Natural killer cell treated with Interleukin-12 subunit alpha and Interleukin-12 subunit beta and Interleukin-15 and Interleukin-18, amount 100 ng/mL, for 72 hours (primary cell): ENCODE measurements around the gene DDO. TPM values are rescaled to one million over a fixed set of nuclear protein-coding genes. Genes with fewer than 3 reads are reported as not detected.
A peak's percentile ranks its signal among the peaks of the same experiment; 100 is the strongest.
"Not testable (repeated sequence)": the region's sequence is repeated elsewhere in the genome, so short reads cannot be mapped to it uniquely, and the experiment has no call there.

Experiments
- ATAC-seq, 2 donors: fragments of 150-1000 bp; cut with Tn5 transposase in 1 of 2; sonication (Bioruptor Pico), chemical (Tn5 transposase) in 1 of 2; 2 replicates each; pipeline ENCODE4 v1.10.0; 2021
- DNase-seq: peaks from one replicate; pipeline ENCODE4 v3.0.0; 2022; ENCODE audit warnings: low spot score
- H3K27ac Mint-ChIP-seq, 2 donors: 1 replicate in 1 of 2; 2 replicates in 1 of 2; pipeline ENCODE4 v1.8.0; 2022; ENCODE audit warnings: mixed read lengths in 2 of 2, mild to moderate bottlenecking in 1 of 2, moderate library complexity in 1 of 2
- H3K27me3 Mint-ChIP-seq, 2 donors: 1 replicate in 1 of 2; 2 replicates in 1 of 2; pipeline ENCODE4 v1.8.0; 2022; ENCODE audit warnings: mixed read lengths in 2 of 2
- H3K36me3 Mint-ChIP-seq: one replicate; pipeline ENCODE4 v1.8.0; 2022; ENCODE audit warnings: mixed read lengths
- H3K4me1 Mint-ChIP-seq, 2 donors: 1 replicate in 1 of 2; 2 replicates in 1 of 2; pipeline ENCODE4 v1.8.0; 2022; ENCODE audit warnings: low read depth in 2 of 2, mixed read lengths in 2 of 2, mild to moderate bottlenecking in 1 of 2
- H3K4me3 Mint-ChIP-seq: one replicate; pipeline ENCODE4 v1.8.0; 2022; ENCODE audit warnings: mixed read lengths
- H3K9me3 Mint-ChIP-seq: 2 replicates; pipeline ENCODE4 v1.8.0; 2022; ENCODE audit warnings: mixed read lengths
- total RNA-seq, 2 donors: library from RNA; stranded (reverse); gene quantifications; one replicate each; pipeline ENCODE4 v1.2.3, GENCODE V29; 2022

Gene DDO, protein sequence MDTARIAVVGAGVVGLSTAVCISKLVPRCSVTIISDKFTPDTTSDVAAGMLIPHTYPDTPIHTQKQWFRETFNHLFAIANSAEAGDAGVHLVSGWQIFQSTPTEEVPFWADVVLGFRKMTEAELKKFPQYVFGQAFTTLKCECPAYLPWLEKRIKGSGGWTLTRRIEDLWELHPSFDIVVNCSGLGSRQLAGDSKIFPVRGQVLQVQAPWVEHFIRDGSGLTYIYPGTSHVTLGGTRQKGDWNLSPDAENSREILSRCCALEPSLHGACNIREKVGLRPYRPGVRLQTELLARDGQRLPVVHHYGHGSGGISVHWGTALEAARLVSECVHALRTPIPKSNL
- total RNA-seq, result under 1 TPM in 1 of 2 donors, not detected in 1; 0.33 TPM

DNA sequence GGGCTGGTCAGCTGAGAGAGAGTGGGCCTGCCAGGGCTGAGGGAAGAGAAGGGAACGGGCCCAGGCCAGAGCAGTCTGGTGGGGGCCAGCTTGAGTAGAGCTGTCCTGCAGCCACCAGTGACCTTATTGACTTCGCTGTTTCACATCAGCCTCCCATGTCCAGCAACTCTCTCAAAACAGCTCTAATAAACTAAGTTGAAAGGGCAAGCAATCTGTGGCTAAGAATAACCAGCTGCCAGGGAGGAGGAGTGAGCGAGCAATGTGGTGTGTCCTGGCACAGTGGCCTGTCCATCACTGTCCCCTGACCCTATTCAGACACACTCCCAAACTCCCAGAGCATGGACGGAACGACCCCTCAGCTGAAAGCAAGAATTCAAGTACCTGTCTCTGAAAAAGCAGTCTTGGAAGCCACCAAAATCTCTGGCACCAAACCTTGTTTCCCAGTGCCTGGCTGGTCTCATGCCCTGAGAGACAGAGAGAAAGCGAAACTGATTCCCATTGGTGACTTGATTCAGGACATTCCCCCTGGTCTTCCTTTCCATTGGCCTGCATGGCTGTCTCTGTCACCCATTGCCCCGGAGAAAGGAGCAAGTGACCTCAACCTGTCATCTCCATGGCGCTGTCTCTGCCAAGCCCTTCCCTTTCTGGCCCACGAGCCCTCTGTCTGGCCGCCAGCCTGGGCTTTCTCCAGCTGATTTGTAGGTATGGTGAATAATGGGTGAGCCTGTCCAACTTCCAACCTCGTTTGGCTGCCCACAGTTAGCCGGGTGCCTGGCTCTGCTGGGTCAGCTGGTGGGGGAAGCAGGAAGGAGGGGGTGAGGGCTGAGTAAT lies at the start of gene DDO:
TSS of gene DDO (minus strand) at position 490 of the 831 bp plus-strand sequence. CDS start 2,113 bp downstream, outside the sequence.
- ATAC-seq, result peak; percentile 55 to 75
- Mint-ChIP-seq H3K4me1 (peaks cover 16 to 18% of the 10 kb centered on the region in 2 donors), H3K27ac (peak within 1 kb of the TSS in 1 of 2 donors; percentile 56), H3K9me3 (no peaks in the 10 kb centered on the region), H3K4me3 (peak within 1 kb of the TSS; percentile 52), H3K36me3 (no peaks in the 10 kb centered on the region), H3K27me3 (peaks cover 9 to 23% of the 10 kb centered on the region in 2 donors)
- DNase-seq, result no peak

DNA sequence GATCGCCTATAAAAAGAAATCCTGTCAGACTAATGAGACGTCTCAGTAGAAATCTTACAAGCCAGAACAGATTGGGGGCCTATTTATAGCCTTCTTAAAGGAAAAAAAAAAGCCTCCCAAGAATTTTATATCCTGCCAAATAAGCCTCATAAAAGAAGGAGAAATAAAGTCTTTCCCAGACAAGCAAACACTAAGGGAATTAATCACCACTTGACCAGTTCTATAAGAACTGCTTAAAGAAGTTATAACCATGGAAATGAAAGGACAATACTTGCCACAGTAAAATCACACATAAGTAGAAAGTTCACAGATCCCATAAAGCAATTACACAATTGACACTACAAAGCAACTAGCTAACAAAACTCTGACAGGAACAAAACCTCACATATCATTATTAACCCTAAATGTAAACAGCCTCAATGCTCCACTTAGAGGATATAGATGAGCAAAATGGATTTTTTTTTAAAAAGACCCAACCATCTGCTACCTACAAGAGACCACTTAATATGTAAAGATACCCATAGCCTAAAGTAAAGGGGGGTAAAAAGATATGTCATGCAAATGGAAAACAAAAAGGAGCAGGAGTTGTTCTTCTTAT lies 47.6 kb upstream of the DDO start:
- H3K36me3 Mint-ChIP-seq, result peaks cover 19% of the 10 kb centered on the region
- H3K9me3 Mint-ChIP-seq, result peaks cover 5% of the 10 kb centered on the region
- H3K4me3 Mint-ChIP-seq, result no peak overlapping the region
- no peak overlapping the region for H3K27ac Mint-ChIP-seq
- DNase-seq (no peak), ATAC-seq (no peak)
- no peaks in the 10 kb centered on the region for H3K4me1 Mint-ChIP-seq
- H3K27me3 Mint-ChIP-seq, result peaks cover 23 to 38% of the 10 kb centered on the region in 2 donors

DNA sequence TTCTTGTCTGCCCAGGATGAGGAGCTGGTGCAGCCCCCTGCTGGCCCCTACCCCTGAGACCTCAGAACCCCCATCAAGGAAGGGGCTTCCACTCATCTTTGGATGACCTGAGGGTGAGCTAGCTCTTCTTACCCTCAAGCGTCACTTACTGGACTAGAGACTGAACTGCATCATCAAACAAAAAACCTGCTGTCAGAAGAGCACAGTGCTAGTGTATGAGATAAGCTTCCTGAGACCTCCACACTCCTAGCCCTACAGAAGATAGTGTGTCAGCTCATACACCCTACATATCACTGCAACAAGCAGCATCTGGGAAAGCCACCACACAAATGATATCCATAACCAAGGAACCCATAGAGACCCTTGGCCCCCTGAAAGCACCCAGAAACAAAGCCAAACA lies 46.0 kb upstream of the DDO start:
- no peaks in the 10 kb centered on the region for H3K4me1 Mint-ChIP-seq
- peaks cover 5% of the 10 kb centered on the region for H3K9me3 Mint-ChIP-seq
- no peak overlapping the region for H3K27ac Mint-ChIP-seq
- H3K36me3 Mint-ChIP-seq, result peaks cover 19% of the 10 kb centered on the region
- ATAC-seq (no peak), DNase-seq (no peak)
- H3K4me3 Mint-ChIP-seq, result no peak overlapping the region
- H3K27me3 Mint-ChIP-seq, result peaks cover 20 to 30% of the 10 kb centered on the region in 2 donors

DNA sequence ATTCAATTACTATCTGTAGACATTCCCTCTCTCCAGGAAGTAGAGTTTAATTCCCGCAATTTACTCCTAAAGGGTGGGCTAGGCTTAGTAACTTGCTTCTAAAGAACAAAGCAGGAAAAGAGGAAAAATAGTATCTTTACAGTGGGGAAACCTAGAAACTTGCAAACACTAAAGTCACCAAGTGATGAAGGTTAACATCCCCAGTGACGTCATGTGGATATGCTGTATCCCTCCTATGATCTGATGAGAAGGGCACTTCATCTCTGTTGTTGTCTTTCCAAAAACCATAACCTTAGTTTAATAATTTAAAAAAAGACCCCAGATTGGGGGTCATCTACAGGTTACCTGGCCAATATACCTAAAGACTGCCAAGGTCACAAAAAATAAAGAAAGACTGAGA lies 43.8 kb upstream of the DDO start:
- H3K4me3 Mint-ChIP-seq, result no peak overlapping the region
- H3K4me1 Mint-ChIP-seq, result no peaks in the 10 kb centered on the region
- DNase-seq (no peak), ATAC-seq (no peak)
- H3K27me3 Mint-ChIP-seq, result peaks cover 8% of the 10 kb centered on the region in 2 donors
- H3K9me3 Mint-ChIP-seq, result peaks cover 5% of the 10 kb centered on the region
- H3K27ac Mint-ChIP-seq, result no peak overlapping the region
- peaks cover 14% of the 10 kb centered on the region for H3K36me3 Mint-ChIP-seq

DNA sequence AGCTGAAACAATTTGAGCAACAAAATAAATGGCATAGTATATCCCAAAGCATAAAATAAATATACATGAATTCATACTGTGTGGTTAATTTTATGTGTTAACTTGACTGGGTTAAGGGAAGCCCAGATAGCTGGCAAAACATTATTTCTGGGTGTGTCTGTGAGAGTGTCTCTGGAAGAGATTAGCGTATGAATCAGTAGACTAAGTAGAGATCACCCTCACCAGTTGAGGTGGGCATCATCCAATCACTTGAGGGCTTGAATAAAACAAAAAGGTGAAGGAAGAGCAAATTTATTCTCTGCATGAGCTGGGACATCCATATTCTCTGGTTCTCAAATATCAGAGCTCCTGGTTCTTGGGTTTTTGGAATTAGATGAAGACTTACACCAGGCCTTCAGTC lies 43.1 kb upstream of the DDO start:
- Mint-ChIP-seq H3K4me1 (no peaks in the 10 kb centered on the region), H3K27me3 (peaks cover 1 to 4% of the 10 kb centered on the region in 2 donors), H3K4me3 (no peak overlapping the region), H3K27ac (no peak overlapping the region), H3K9me3 (no peaks in the 10 kb centered on the region), H3K36me3 (peaks cover 7% of the 10 kb centered on the region)
- DNase-seq, result no peak
- no peak for ATAC-seq

DNA sequence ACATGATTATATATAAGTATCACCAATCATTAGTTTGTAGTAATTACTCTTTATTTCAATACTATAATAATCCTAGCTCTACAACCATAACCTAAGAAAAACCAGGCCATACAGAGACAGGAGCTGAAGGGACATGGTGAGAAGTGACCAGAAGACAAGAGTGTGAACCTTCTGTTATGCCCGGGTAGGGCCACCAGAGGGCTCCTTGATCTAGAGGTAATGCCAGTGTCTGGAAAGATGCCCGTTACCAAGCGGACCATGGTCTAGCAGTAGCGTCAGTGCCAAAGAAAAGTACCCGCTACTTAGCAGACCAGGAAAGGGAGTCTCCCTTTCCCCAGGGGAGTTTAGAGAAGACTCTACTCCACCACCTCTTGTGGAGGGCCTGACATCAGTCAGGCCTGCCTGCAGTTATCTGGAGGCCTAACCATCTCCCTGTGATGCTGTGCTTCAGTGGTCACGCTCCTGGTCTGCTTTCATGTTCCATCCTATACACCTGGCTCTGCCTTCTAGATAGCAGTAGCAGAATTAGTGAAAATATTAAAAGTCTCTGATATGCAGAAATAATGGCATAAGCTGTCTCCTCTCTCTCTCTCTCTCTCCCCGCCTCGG lies 42.3 kb upstream of the DDO start:
- not testable (repeated sequence) for H3K27me3 Mint-ChIP-seq, H3K36me3 Mint-ChIP-seq, H3K4me3 Mint-ChIP-seq, H3K9me3 Mint-ChIP-seq, H3K4me1 Mint-ChIP-seq, DNase-seq, H3K27ac Mint-ChIP-seq, ATAC-seq

DNA sequence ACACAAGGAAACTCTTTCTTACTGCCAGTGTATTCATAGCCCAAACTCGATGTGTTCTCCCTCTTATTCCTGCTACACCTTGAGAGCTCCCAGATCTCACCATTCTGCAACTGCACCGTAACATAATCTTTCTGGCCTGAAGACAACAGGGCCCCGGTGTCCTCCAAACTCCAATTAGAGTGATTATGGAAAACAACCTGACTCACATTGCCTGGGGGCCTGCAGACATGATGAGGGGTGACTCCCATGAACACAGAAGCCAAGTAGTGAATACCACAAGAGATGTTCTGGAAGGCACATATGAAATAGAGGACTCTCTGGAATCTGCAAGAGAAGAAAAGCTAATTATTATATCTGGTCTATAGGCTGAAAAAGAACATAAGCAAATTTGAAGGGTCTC lies 41.3 kb upstream of the DDO start:
- Mint-ChIP-seq H3K27me3 (peaks cover 4 to 10% of the 10 kb centered on the region in 2 donors), H3K4me1 (no peaks in the 10 kb centered on the region), H3K4me3 (no peak overlapping the region), H3K36me3 (peaks cover 3% of the 10 kb centered on the region), H3K27ac (no peak overlapping the region), H3K9me3 (no peaks in the 10 kb centered on the region)
- DNase-seq (no peak), ATAC-seq (no peak)

DNA sequence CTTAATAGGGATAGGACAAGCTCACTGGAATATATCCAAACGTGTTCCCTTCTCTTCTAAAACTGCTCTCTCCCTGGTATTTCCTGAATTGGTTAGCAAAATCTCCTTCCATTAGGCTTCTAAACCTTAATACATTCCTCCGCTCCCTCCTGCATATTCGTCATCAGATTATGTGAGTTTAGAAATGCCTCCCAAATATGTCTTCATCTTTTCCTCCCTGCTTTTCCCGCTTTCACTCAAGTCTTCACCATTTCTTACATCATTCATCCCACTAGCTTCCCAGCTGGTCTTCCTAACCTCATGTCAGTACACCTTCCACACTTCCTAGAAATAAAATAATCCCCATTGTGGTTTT lies 34.1 kb upstream of the DDO start:
- Mint-ChIP-seq H3K4me1 (no peaks in the 10 kb centered on the region), H3K9me3 (no peaks in the 10 kb centered on the region), H3K36me3 (no peaks in the 10 kb centered on the region), H3K27ac (no peak overlapping the region), H3K4me3 (no peak overlapping the region), H3K27me3 (peaks cover 3 to 29% of the 10 kb centered on the region in 2 donors)
- no peak for DNase-seq
- no peak for ATAC-seq

DNA sequence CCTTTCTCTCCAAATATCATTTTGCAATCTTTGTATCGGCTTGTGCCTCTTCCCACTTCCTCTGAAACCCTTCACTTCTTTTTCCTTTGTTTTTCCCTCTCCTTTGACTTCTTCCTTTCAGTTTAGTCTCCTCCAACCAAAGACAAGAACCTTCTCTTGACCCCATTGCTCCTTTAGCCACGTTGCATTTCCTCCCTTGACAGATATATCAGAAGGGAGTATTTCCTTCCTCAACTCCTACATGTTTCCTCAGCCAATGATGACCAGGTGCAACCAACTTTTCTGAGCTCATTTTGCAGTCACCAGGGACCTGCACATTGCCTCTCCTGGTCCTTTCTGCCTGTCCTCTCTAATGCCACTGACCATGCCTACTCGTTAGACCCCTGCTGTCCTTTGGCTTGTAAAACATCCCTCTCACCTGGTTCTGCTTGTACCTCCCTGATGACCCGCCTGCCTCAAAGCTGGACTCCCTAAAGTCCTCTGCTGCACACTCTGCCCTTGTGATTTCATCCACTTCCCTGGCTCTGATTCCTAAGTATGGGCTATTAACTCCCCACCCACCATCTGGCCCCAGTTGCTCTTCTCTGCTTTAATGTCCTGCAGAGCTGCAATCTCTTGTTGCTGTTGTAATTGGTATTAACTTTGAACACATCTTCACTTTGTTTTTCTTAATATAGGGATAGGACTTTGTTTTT lies 33.6 kb upstream of the DDO start:
- H3K27ac Mint-ChIP-seq, result no peak overlapping the region
- DNase-seq (no peak), ATAC-seq (no peak)
- no peak overlapping the region for H3K4me3 Mint-ChIP-seq
- no peaks in the 10 kb centered on the region for H3K36me3 Mint-ChIP-seq
- H3K27me3 Mint-ChIP-seq, result peaks cover 3 to 29% of the 10 kb centered on the region in 2 donors
- no peaks in the 10 kb centered on the region for H3K9me3 Mint-ChIP-seq
- H3K4me1 Mint-ChIP-seq, result no peaks in the 10 kb centered on the region

DNA sequence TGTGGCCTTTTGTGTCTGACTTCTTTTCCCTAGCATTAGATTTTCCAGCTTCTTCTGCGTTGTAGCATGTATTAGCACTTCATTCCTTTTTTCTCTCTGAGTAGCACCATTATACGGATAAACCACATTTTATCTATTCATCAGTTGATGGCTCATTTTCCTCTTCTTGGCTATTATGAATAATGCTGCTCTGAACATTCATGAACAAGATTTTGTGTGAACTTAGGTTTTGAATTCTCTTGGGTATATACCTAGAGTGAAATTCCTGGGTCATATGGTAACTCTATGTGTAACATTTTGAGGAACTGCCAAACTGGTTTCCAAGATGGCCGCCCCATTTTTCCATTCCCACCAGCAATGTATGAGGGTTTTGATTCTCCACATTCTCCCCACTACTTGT lies 32.4 kb upstream of the DDO start:
- H3K36me3 Mint-ChIP-seq, result no peaks in the 10 kb centered on the region
- H3K27ac Mint-ChIP-seq, result no peak overlapping the region
- peaks cover 3 to 29% of the 10 kb centered on the region in 2 donors for H3K27me3 Mint-ChIP-seq
- no peak overlapping the region for H3K4me3 Mint-ChIP-seq
- no peaks in the 10 kb centered on the region for H3K9me3 Mint-ChIP-seq
- DNase-seq (no peak), ATAC-seq (no peak)
- H3K4me1 Mint-ChIP-seq, result no peaks in the 10 kb centered on the region

DNA sequence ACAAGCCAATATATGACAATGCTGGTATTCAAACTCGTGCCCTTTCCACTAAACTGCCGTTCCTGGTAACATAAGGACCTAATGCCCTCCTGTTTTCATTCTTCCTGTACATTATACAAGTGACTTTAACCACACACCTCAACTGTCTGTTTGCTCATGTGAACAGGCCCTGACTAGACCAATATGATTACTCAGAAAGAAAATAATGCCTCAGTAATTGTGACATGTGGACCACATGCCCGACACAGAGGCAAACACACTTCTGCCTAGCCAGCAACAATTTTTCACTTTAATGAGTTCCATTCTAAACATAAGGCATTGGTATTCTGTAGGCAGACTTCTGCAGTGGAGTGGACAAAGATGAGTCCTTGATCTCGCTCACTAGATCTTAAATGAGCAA lies 31.0 kb upstream of the DDO start:
- ATAC-seq, result no peak
- Mint-ChIP-seq H3K27ac (no peak overlapping the region), H3K4me3 (no peak overlapping the region), H3K36me3 (no peaks in the 10 kb centered on the region), H3K27me3 (peaks cover 3 to 17% of the 10 kb centered on the region in 2 donors), H3K9me3 (no peaks in the 10 kb centered on the region), H3K4me1 (no peaks in the 10 kb centered on the region)
- DNase-seq, result no peak

DNA sequence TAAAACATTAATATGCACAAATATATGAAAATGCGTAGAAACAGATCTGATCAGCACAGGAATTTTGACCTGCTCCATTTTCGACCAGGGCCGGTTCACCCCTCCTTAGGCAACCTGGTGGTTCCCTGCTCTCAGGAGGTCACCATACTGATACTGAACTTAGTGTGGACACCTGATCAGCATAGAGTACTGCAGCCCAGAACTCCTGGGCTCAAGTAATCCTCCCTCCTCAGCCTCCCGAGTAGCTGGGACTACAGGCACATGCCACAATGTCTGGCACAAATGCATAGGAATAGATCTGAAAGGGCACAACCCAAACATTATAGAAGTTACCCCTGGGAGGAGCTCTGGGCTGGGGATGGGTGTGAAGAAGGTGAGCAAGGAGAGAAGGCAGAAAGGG lies 24.7 kb upstream of the DDO start:
- DNase-seq (no peak), ATAC-seq (no peak)
- no peak overlapping the region for H3K27ac Mint-ChIP-seq
- H3K27me3 Mint-ChIP-seq, result peaks cover 4 to 12% of the 10 kb centered on the region in 2 donors
- H3K4me1 Mint-ChIP-seq, result no peaks in the 10 kb centered on the region
- H3K4me3 Mint-ChIP-seq, result no peak overlapping the region
- no peaks in the 10 kb centered on the region for H3K9me3 Mint-ChIP-seq
- H3K36me3 Mint-ChIP-seq, result no peaks in the 10 kb centered on the region

DNA sequence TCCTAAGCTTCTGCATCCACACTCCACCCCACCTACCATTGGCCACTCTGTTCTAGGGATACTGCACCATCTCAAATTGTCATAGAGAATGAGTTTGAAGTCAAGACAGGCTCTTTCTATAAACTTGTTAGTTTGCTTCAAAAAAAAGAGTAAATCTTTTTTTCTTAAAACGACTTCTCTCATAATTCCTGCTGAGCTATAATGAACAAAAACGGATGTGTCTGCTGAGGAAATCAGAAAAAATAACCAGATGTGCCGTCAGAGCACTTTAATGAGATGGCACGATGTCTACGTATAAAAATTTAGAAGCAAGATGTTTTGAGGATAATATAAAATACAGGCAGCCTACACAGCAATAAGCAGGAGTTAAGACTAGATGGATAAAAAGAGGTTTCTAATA lies 24.0 kb upstream of the DDO start:
- ATAC-seq (no peak), DNase-seq (no peak)
- H3K36me3 Mint-ChIP-seq, result no peaks in the 10 kb centered on the region
- H3K4me1 Mint-ChIP-seq, result no peaks in the 10 kb centered on the region
- peaks cover 4 to 8% of the 10 kb centered on the region in 2 donors for H3K27me3 Mint-ChIP-seq
- H3K4me3 Mint-ChIP-seq, result no peak overlapping the region
- H3K9me3 Mint-ChIP-seq, result no peaks in the 10 kb centered on the region
- H3K27ac Mint-ChIP-seq, result no peak overlapping the region
